NCI-H774 (cell line): ENCODE measurements around the gene CAPN2.

Experiments used
- DNase-seq: peaks from one replicate; lab custom pipeline; 2025; lab: John Stamatoyannopoulos, UW

Gene CAPN2

DNA sequence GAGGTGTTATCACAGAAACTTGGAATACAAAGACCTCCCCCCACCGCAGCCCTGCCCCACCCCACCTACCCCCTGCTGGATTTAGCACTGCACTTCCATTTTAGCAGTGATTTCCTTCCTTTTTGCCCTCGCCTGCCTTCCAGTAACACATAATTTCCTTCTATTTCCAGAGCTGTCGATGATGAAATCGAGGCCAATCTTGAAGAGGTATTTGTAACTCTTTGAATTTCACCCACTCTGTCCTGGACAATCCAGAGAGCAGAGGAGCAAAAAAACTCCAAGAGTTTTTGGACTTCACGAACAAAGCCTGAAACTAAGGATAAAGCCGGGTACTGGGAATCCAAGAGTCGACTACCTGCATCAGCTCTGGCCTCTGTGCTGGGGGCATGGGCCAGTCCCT, 49.1 kb downstream of the CAPN2 start:
- no peak for DNase-seq

- no peak for DNase-seq
Observed at GRCh38 chr1:223763251-223763650, 50.9 kb downstream of the CAPN2 start.

- no peak for DNase-seq
Observed at GRCh38 chr1:223763881-223764280, 51.5 kb downstream of the CAPN2 start.

GRCh38 chr1:223765036-223765718, 52.8 kb downstream of the CAPN2 start:
- DNase-seq = peak; percentile 79

DNA sequence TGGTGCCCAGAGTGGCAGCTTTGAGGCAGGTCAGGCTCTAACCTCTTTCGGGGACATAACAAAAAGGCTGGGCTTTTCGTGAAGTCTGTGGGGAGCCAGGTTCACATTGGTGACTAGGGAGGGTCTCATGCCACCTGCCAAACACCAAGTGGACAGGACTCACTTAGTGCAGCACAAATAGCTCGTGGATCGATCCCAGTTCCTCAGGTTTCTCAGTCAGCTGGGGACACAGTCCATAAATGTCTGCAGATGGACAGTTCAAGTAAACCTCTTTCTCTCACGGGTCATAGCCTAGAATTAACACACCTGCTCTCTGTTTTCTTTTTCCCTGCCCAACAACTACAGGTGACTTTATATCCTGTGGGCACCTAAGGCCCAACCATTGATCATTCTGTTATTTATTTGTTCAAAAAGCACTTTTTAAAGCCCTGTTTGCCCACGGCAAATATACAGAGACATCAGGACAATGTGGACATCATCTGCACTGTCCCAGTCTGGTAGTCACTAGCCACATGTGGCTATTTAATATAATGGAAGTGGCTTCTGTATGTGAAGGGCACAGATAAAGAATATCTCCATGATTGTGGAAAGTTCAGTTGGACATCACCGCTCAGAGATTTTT, 53.5 kb downstream of the CAPN2 start:
- DNase-seq = peak; percentile 82

GRCh38 chr1:223770621-223771315, 58.4 kb downstream of the CAPN2 start:
- no peak for DNase-seq

DNA sequence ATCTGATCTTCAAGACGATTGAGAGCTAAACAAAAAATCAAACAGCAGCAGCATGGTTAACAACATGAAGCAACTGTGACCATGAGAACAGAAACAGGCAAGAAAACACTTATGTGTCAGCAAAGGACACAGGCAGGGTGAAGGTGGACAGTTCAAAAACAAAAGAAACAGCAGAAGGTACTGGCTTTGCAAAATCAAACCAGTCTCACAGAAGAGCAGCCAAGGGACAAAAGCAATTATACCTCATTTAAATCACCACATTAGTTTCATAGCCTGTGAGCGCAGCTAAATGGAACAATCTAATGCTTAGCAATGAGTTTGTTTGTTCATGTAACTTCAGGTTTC, 59.1 kb downstream of the CAPN2 start:
- DNase-seq = no peak

DNA sequence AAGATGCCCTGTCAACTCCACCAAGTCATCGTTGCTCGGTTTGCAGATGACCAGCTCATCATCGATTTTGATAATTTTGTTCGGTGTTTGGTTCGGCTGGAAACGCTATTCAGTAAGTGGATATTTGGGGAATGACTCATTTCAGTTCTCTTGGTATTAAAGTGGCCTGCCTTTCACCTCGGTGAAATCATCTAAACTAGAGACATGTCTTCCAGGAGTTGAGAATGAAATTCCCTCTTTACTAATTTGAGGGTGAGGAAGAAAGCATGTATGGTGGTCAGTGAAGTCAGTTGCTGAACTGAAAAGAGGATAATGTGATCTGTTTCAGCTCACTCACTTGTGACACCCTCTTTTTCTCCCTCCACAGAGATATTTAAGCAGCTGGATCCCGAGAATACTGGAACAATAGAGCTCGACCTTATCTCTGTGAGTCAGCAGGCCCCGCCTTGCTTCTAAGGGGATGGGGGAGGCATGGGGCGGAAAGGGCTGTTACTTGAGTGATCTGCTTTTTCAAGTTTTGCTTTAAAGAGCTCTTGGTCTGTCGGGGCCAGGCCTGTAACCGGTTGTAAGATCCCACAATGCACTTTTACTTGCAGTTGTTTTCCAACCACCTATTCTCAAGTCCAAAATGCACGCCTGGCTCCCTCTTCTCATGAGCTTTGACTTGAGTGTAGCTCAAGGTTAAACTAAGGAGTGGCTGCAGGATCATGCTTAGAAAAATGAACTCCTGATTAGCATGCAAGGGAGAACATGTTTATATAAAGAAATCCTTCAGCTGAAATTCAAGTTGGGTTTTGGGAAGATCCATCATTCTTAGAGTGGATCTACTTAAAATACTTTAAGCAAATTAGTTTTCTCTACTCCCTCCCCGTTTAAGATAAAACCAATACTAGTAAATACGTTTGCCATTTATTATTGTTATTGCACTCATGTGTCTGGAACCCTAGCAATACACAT, 59.8 kb downstream of the CAPN2 start:
- no peak for DNase-seq

GRCh38 chr1:223772771-223773160, 60.4 kb downstream of the CAPN2 start:
- no peak for DNase-seq

- no peak for DNase-seq
Observed at GRCh38 chr1:223774134-223774814, 61.9 kb downstream of the CAPN2 start.

GRCh38 chr1:223775054-223775453, 62.7 kb downstream of the CAPN2 start:
- no peak for DNase-seq

DNA sequence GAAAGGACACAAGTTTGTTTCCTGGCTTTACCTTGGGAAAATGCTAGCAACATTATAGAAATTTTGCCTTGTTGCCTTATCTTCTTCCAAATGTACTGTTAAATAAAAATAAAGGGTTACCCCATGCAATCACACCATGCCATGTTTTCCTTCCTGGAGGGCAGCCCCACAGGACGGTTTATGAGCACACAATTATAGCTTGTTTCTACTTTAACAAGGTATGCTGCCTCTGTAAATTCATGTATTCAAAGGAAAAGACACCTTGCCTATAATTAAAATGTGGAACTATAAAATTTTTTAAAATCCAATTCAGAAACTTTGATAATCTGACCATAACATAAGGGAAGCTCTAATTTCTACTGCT, 63.4 kb downstream of the CAPN2 start:
- no peak for DNase-seq

- no peak for DNase-seq
Observed at GRCh38 chr1:223776075-223776814, 63.9 kb downstream of the CAPN2 start.

GRCh38 chr1:223776826-223777454, 64.6 kb downstream of the CAPN2 start:
- no peak for DNase-seq

- no peak for DNase-seq
Observed at GRCh38 chr1:223780318-223780717, 68.0 kb downstream of the CAPN2 start.

DNA sequence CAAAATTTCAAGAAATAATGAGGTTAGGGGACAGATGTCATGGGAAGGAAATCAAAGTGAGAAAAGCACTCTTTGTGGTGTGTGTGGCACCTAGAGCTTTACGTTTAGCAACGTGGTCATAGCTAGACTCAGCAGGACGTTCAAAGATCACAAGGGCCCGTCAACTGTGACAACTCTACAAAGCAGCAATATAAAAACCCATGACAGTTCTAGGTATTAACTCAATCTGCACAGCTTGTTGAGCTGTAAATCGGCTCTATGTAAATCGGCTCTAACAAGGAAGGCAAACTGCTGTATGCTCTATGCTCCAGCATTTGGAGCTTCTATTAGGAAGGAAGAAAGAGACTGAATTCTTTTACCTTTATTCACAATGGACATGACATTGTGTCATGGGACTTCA, 68.6 kb downstream of the CAPN2 start:
- DNase-seq = no peak

GRCh38 chr1:223783676-223784075, 71.3 kb downstream of the CAPN2 start:
- no peak for DNase-seq

DNA sequence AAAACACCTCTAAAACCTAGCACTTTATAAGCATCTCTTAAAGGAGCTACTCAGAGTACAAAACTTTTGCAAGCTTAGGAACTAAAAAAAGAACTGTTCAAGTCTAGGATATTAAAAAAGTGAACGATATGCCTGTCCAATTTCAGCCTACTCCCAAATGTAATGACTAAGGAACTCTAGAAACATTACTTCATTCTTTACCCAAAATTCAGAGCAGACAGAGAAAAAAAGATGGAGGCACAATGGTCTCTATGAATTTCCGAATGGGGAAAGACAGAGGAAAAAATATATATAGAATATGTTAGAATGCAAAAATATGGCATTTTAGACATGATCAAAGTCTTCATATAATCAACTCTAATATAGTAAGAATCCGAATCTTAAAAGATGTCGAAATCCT, 72.2 kb downstream of the CAPN2 start:
- no peak for DNase-seq

DNA sequence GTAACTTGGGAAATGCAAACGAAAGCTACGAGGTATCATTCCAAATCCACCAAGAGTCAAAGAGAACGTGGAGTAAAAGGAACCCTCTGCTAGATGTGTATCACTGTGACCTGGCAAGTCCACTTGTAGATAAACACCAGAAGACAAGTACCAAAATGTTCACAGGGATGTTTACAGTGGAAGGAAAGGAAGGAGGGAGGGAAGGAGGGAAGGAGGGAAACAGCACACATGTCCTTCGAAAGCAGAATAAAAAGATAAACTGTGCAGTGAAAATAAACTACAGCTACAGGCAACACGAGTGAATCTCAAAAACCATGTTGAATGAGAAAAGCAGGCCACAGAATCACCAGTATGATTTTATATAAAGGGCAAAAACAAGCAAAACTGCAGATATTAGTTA, 73.5 kb downstream of the CAPN2 start:
- no peak for DNase-seq

DNA sequence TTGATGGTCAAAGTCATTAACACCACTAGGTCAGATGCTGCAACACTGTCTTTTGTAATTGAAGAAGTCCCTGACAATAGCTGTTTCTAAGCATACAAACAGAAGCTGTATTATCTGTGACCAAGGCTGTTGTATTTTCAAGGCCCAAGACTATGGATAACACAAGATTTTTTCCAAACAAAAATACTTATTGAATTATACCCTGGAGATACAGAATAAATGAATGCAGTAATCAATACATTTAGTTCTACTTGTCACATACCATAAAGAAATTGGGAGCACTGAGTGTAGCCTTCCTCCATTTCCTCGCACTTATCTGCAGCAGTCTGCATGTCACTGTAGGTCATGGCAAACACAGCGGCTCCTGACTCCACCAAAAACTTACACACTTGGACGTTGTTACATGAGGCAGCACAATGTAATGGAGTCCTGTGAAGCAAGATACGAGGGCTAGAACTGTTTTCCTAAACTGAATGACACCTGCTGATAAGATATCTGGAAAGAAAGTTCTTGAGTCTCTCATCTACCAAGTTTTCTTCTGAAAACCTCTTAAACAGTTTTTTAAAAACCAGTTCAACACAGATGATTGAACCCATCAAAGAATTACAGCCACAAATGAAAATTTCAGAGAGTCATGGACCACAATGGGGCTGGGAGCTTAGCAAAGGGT, 76.5 kb downstream of the CAPN2 start:
- DNase-seq = no peak
